Mesothelial cell of epicardium (in vitro differentiated cells): ENCODE results near the gene CRYAA. TPM values are rescaled to one million over a fixed set of nuclear protein-coding genes. Genes with fewer than 3 reads are reported as not detected.

Experiments
- DNase-seq, 2 experiments: peaks; one replicate each; pipeline ENCODE4 v3.0.0; 2021; ENCODE audit warnings: low spot score in 2 of 2; ENCODE audit not compliant: unreplicated experiment in 2 of 2
- H3K27ac Mint-ChIP-seq: 2 replicates; pipeline ENCODE4 v1.8.0; 2021; ENCODE audit warnings: mixed read lengths
- H3K27me3 Mint-ChIP-seq: 2 replicates; pipeline ENCODE4 v1.8.0; 2021; ENCODE audit warnings: low read depth, mixed read lengths
- H3K36me3 Mint-ChIP-seq: 2 replicates; pipeline ENCODE4 v1.8.0; 2021; ENCODE audit warnings: mixed read lengths
- H3K4me1 Mint-ChIP-seq: 2 replicates; pipeline ENCODE4 v1.8.0; 2021; ENCODE audit warnings: mixed read lengths
- H3K4me3 Mint-ChIP-seq: 2 replicates; pipeline ENCODE4 v1.8.0; 2021; ENCODE audit warnings: mild to moderate bottlenecking, moderate library complexity, mixed read lengths
- H3K9me3 Mint-ChIP-seq: 2 replicates; pipeline ENCODE4 v1.8.0; 2021; ENCODE audit warnings: mixed read lengths
- total RNA-seq: library from RNA; stranded (reverse); gene quantifications from 3 replicates; pipeline ENCODE4 v1.2.1, GENCODE V29; 2021
- TF ChIP-seq, protein P1 (sequence below): fragments of 200-600 bp; sonication (generic); IDR thresholded peaks from one replicate; pipeline ENCODE4 v1.5.0; 2021; ENCODE audit warnings: antibody characterized with exemption; ENCODE audit not compliant: unreplicated experiment

The CRYAA gene
- total RNA-seq, 1 donor from 2014 or later, result not detected

DNA sequence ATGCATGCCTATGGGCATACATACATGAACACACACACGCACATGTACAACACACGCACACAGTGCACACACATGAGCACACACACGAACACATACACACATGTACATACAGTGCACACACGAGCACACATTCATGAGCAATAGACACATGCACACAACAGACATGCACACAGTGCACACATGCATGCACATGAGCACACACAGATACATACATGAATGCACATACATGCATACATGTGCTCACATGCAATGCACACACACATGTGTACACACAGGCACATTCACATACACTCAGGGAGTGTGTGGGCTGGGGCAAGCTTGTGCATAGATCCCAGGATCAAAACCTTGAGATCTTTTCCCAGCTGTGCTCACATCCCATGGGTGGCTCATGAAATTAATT is 18.9 kb downstream of the CRYAA start:
- Mint-ChIP-seq H3K27ac (no peak overlapping the region), H3K4me3 (no peak overlapping the region), H3K27me3 (peaks cover 10% of the 10 kb centered on the region), H3K36me3 (no peaks in the 10 kb centered on the region), H3K9me3 (no peaks in the 10 kb centered on the region), H3K4me1 (peaks cover 1% of the 10 kb centered on the region)
- TF ChIP-seq, protein P1, sequence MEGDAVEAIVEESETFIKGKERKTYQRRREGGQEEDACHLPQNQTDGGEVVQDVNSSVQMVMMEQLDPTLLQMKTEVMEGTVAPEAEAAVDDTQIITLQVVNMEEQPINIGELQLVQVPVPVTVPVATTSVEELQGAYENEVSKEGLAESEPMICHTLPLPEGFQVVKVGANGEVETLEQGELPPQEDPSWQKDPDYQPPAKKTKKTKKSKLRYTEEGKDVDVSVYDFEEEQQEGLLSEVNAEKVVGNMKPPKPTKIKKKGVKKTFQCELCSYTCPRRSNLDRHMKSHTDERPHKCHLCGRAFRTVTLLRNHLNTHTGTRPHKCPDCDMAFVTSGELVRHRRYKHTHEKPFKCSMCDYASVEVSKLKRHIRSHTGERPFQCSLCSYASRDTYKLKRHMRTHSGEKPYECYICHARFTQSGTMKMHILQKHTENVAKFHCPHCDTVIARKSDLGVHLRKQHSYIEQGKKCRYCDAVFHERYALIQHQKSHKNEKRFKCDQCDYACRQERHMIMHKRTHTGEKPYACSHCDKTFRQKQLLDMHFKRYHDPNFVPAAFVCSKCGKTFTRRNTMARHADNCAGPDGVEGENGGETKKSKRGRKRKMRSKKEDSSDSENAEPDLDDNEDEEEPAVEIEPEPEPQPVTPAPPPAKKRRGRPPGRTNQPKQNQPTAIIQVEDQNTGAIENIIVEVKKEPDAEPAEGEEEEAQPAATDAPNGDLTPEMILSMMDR, result no peak
- DNase-seq, result no peak

GRCh38 chr21:43188181-43188580 is 19.4 kb downstream of the CRYAA start:
- Mint-ChIP-seq H3K27me3 (peaks cover 10% of the 10 kb centered on the region), H3K9me3 (no peaks in the 10 kb centered on the region), H3K4me1 (peaks cover 1% of the 10 kb centered on the region), H3K4me3 (no peak overlapping the region), H3K27ac (no peak overlapping the region), H3K36me3 (no peaks in the 10 kb centered on the region)
- DNase-seq, result peak in 1 of 2 experiments; percentile 10
- TF ChIP-seq, protein P1, result no peak

DNA sequence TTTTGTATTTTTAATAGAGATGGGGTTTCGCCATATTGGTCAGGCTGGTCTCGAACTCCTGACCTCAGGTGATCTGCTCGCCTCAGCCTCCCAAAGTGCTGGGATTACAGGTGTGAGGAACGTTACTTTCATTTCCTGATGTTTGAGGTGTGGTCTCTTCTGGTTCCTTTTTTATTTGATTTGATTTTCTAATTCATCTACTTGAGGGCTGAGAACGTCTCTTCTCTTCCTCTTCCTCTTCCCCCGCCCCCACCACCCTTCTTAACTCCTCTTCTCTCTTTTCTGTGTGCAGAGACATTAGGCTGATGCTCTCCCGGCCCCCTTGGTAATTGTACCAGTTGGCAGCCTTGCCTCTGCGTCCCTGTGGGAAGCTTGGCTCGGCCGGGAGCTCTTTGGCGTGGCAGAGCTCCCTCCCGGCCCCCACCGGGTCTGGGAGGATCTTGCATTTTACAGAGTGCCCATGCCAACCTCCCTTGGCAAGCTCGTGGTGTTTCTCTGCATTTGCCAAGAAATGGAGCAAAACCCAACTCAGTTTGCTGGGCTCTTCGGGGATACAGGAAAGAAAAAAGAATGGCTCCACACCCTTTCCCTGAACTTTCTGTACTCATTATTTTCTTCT is 19.9 kb downstream of the CRYAA start:
- H3K9me3 Mint-ChIP-seq, result no peaks in the 10 kb centered on the region
- peaks cover 5% of the 10 kb centered on the region for H3K4me1 Mint-ChIP-seq
- H3K36me3 Mint-ChIP-seq, result no peaks in the 10 kb centered on the region
- H3K4me3 Mint-ChIP-seq, result no peak overlapping the region
- peaks cover 10% of the 10 kb centered on the region for H3K27me3 Mint-ChIP-seq
- DNase-seq, result peak in 1 of 2 experiments; percentile 16
- TF ChIP-seq, protein P1, result no peak
- no peak overlapping the region for H3K27ac Mint-ChIP-seq

DNA sequence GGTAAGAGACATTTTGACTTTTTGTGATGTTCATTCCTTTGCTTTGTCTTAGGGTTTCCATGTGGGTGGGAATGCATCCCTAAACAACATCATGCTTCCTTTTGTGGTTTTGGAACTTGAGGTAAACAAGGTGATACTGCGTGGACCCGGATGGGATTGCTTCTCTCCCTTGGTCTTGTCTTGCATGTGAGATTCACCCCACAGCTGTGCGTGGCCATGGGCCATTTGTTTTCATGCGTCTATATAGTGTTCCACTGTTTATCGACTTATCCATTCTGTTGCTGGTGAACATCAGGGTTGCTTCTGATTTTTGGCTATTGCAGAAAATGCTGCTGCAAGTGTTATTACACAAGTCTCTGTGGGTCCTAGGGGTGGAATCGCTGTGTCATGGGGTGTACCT is 21.1 kb downstream of the CRYAA start:
- Mint-ChIP-seq H3K27me3 (peaks cover 10% of the 10 kb centered on the region), H3K9me3 (no peaks in the 10 kb centered on the region), H3K4me3 (no peak overlapping the region), H3K27ac (no peak overlapping the region), H3K4me1 (peaks cover 16% of the 10 kb centered on the region), H3K36me3 (no peaks in the 10 kb centered on the region)
- TF ChIP-seq, protein P1, result no peak
- peak in 1 of 2 experiments; percentile 30 for DNase-seq

GRCh38 chr21:43190544-43190943 is 21.7 kb downstream of the CRYAA start:
- H3K4me1 Mint-ChIP-seq, result peaks cover 22% of the 10 kb centered on the region
- peaks cover 10% of the 10 kb centered on the region for H3K27me3 Mint-ChIP-seq
- DNase-seq, result no peak
- TF ChIP-seq, protein P1, result no peak
- no peak overlapping the region for H3K27ac Mint-ChIP-seq
- no peak overlapping the region for H3K4me3 Mint-ChIP-seq
- no peaks in the 10 kb centered on the region for H3K36me3 Mint-ChIP-seq
- no peaks in the 10 kb centered on the region for H3K9me3 Mint-ChIP-seq

GRCh38 chr21:43190951-43191350 is 22.1 kb downstream of the CRYAA start:
- H3K27ac Mint-ChIP-seq, result no peak overlapping the region
- no peak overlapping the region for H3K4me3 Mint-ChIP-seq
- DNase-seq, result peak in 1 of 2 experiments; percentile 30
- H3K36me3 Mint-ChIP-seq, result no peaks in the 10 kb centered on the region
- TF ChIP-seq, protein P1, result no peak
- peaks cover 26% of the 10 kb centered on the region for H3K4me1 Mint-ChIP-seq
- no peaks in the 10 kb centered on the region for H3K9me3 Mint-ChIP-seq
- peaks cover 10% of the 10 kb centered on the region for H3K27me3 Mint-ChIP-seq
